Activated CD8-positive, alpha-beta T cell treated with anti-CD3 and anti-CD28 coated beads for 36 hours (primary cell): Measurements from ENCODE around the gene TTYH3. TPM values are rescaled to one million over a fixed set of nuclear protein-coding genes. Genes with fewer than 3 reads are reported as not detected.
A peak's percentile ranks its signal among the peaks of the same experiment; 100 is the strongest.

Experiments
- ATAC-seq: fragments of 200-7000 bp; cut with Tn5 transposase; one replicate; pipeline ENCODE4 v1.10.0; 2021; ENCODE audit warnings: mild to moderate bottlenecking, moderate library complexity
- CTCF ChIA-PET: fragments of 350-600 bp; sonication (Branson Sonifier 250); formaldehyde crosslinking; loops from one replicate; lab custom pipeline; 2021; ENCODE audit warnings: antibody characterized with exemption; lab: Charles Lee
- POLR2A ChIA-PET: fragments of 350-600 bp; sonication (Branson Sonifier 250); formaldehyde crosslinking; loops from one replicate; lab custom pipeline; 2021; ENCODE audit warnings: antibody characterized with exemption; lab: Charles Lee
- DNase-seq: peaks from one replicate; pipeline ENCODE4 v3.0.0-alpha.2; 2020
- H3K27ac Mint-ChIP-seq: one replicate; pipeline ENCODE4 v1.8.0; 2021; ENCODE audit warnings: mild to moderate bottlenecking, mixed read lengths
- H3K27me3 Mint-ChIP-seq: one replicate; pipeline ENCODE4 v1.8.0; 2021; ENCODE audit warnings: mixed read lengths
- H3K36me3 Mint-ChIP-seq: one replicate; pipeline ENCODE4 v1.8.0; 2021; ENCODE audit warnings: low read depth, mixed read lengths
- H3K4me1 Mint-ChIP-seq: one replicate; pipeline ENCODE4 v1.8.0; 2021; ENCODE audit warnings: low read depth, mixed read lengths
- H3K4me3 Mint-ChIP-seq: one replicate; pipeline ENCODE4 v1.8.0; 2021; ENCODE audit warnings: mild to moderate bottlenecking, moderate library complexity, mixed read lengths
- H3K9me3 Mint-ChIP-seq: one replicate; pipeline ENCODE4 v1.8.0; 2021; ENCODE audit warnings: mixed read lengths
- intact Hi-C: fragments of 100-400 bp; cut with micrococcal nuclease; formaldehyde crosslinking; loops from one replicate; pipeline ENCODE4 v1.10.0; 2022
- total RNA-seq, 2 experiments: library from RNA; stranded (reverse); gene quantifications; one replicate each; pipeline ENCODE4 v1.2.3, GENCODE V29; 2021
- TF ChIP-seq, protein P1 (sequence below): fragments of 200-600 bp; IDR thresholded peaks from one replicate; pipeline ENCODE4 v1.8.0; 2022; ENCODE audit warnings: antibody characterized with exemption, mild to moderate bottlenecking

Gene TTYH3
- total RNA-seq, 2 experiments from 2014 or later, result 30.3 to 32.3 TPM

DNA sequence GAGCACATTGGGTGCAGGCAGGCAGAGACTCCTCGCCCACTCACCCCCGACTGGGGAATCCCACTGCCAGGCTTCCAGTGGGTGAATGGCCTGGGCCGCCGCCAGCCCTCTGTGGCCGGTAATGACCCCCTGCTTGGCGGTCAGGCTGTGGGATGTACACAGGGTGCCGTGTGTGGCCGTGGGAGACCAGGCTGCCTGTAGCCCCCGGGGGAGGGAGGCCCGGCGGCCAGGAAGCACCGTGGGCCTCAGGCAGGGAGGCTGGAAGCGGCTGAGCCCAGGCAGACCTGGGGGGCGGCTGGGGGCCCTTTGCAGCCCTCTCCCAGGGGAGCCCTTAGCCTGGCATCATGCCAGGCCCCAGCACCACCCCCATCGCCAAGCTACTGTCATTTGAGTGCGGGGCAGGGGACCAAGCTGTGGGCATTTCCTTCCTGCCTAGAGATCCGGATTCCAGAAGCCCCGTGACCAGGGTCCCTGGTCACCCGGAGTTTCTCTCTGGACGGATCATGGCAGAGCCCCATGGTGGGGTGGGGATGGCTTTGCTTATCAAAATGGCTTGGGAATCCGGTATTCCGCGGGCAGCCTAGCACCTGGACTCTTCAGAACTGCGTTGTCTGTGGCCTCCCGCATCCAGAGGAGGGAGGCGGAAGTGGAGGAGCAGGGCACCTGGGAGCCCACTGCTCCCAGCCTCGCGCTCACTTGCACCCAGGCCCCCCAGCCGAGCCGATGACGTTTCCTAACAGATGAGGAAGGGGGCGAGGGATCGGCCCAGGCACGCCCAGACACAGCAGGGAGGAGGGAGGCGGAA, 1.1 kb downstream of the TTYH3 start:
- Mint-ChIP-seq H3K9me3 (no peaks in the 10 kb centered on the region), H3K27ac (peak overlapping the region; percentile 91), H3K4me1 (peaks cover 16% of the 10 kb centered on the region), H3K36me3 (no peaks in the 10 kb centered on the region), H3K27me3 (no peaks in the 10 kb centered on the region), H3K4me3 (peak overlapping the region; percentile 96)
- TF ChIP-seq, protein P1, sequence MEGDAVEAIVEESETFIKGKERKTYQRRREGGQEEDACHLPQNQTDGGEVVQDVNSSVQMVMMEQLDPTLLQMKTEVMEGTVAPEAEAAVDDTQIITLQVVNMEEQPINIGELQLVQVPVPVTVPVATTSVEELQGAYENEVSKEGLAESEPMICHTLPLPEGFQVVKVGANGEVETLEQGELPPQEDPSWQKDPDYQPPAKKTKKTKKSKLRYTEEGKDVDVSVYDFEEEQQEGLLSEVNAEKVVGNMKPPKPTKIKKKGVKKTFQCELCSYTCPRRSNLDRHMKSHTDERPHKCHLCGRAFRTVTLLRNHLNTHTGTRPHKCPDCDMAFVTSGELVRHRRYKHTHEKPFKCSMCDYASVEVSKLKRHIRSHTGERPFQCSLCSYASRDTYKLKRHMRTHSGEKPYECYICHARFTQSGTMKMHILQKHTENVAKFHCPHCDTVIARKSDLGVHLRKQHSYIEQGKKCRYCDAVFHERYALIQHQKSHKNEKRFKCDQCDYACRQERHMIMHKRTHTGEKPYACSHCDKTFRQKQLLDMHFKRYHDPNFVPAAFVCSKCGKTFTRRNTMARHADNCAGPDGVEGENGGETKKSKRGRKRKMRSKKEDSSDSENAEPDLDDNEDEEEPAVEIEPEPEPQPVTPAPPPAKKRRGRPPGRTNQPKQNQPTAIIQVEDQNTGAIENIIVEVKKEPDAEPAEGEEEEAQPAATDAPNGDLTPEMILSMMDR, result no peak
- ChIA-PET CTCF (interaction anchor here (1.6 to 1.8 kb wide), 2 partner anchors 24 to 77 kb away, joined by 5 to 6 read pairs; no protein-coding TSS in a partner anchor), POLR2A (interaction anchor here (0.6 to 1.4 kb wide), 2 partner anchors 14 to 82 kb away, joined by 3 to 5 read pairs; no protein-coding TSS in a partner anchor)
- ATAC-seq (peak; percentile 15), DNase-seq (peak; percentile 80)
- intact Hi-C loops, result loop anchor here (10.0 kb wide), 1 partner anchor 78 kb away; the partner anchor contains the start of genes BRAT1 and IQCE

DNA sequence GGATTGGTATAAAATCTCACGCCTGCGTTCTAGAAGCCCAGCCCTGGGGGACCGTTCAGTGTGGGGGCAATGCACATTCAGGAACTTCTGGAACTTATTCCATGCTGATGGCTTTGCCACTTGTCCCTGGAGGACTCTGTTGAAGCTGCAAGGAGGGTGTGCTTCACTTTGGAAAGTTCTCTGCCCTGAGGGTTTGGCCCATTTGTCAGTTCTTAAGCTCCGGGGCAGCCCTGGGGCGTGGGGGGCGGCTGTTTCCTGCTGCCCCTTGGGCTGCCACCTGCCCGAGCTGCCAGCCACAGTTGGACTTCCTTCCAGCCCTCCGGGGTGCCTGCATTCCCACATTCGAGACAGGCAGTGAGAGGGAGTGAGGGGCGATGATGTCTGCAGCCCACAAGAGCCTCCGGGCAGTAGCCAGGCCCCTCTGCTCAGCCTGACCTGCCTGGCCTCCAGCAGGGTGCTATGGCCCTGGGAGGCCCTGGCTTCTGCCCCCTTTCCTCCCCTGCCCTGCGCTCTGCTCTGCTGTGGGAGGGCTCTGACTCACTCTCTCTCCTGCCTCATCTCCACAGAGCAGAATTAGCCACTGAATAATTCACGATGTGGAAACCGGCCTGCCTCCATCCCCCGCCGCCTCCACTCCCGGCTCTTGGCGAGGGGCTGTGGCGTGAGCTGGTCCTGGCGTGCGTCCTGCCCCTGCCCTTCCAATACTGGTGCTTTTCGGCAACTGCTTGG, 1.9 kb downstream of the TTYH3 start:
- TF ChIP-seq, protein P1, result no peak
- ATAC-seq (peak; percentile 54), DNase-seq (peak; percentile 74)
- Mint-ChIP-seq H3K27ac (peak overlapping the region; percentile 89), H3K27me3 (no peaks in the 10 kb centered on the region), H3K36me3 (no peaks in the 10 kb centered on the region), H3K4me3 (peak overlapping the region; percentile 96), H3K9me3 (no peaks in the 10 kb centered on the region), H3K4me1 (peaks cover 16% of the 10 kb centered on the region)
- CTCF ChIA-PET, result interaction anchor here (0.7 to 1.6 kb wide), 2 partner anchors 76 to 124 kb away, joined by 3 to 6 read pairs; no protein-coding TSS in a partner anchor
- POLR2A ChIA-PET, result interaction anchor here (1.1 to 1.4 kb wide), 2 partner anchors 11 to 15 kb away, joined by 3 to 5 read pairs; no protein-coding TSS in a partner anchor
- intact Hi-C loops, result loop anchor here (10.0 kb wide), 1 partner anchor 79 kb away; the partner anchor contains the start of genes BRAT1 and IQCE

DNA sequence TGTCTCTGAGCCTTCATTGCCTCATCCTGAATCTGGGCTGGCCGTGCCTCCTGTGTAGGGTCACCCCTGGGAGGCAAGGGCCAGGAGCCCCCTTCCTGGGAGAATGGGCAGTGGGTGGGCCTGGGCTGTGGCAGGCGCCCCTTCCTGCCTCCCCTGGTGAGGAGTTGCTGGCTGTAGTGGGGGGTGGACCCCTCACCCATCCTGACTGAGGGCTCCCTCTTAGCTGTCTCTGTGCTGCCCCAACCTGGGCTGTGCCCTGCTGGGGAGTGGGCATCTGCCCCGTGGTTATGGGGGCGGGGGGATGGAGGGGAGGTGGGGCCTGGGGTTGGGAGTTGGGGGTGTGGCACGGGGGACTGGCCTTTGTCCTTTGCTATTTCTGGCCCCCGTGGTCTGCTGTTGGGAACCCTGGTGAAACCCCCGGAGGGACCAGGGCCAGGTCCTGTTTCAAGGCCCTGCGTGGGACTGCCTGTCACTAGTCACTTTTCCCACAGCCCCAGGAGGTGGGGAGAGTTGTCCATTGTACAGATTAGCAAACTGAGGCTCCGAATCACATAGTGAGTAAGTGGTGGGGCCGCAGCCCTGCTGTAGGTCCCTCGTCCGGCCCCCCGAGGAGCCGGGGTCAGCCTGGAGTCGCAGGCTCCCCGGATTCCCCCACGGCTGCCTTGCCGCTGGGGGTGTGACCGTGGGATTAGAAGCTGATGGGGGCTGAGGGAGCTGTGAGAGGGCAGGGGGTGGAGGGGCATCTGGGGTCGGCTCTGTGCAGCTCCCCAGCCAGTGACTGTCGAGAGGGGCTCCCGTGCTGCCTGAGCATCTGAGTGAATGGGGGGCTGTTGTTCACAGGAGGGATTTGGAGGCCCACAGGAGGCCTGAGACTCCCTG, 2.7 kb downstream of the TTYH3 start:
- H3K9me3 Mint-ChIP-seq, result no peaks in the 10 kb centered on the region
- POLR2A ChIA-PET, result interaction anchor here (1.1 to 1.9 kb wide), 3 partner anchors 10 to 24 kb away, joined by 3 to 6 read pairs (median 3); no protein-coding TSS in a partner anchor
- CTCF ChIA-PET, result interaction anchor here (0.7 to 1.9 kb wide), 3 partner anchors 11 to 123 kb away, joined by 3 to 6 read pairs (median 5); no protein-coding TSS in a partner anchor
- intact Hi-C loops, result loop anchor here (10.0 kb wide), 1 partner anchor 80 kb away; the partner anchor contains the start of genes BRAT1 and IQCE
- H3K4me1 Mint-ChIP-seq, result peaks cover 16% of the 10 kb centered on the region
- no peaks in the 10 kb centered on the region for H3K36me3 Mint-ChIP-seq
- DNase-seq (no peak), ATAC-seq (no peak)
- peak overlapping the region; percentile 96 for H3K4me3 Mint-ChIP-seq
- TF ChIP-seq, protein P1, result no peak
- no peaks in the 10 kb centered on the region for H3K27me3 Mint-ChIP-seq
- no peak overlapping the region for H3K27ac Mint-ChIP-seq

DNA sequence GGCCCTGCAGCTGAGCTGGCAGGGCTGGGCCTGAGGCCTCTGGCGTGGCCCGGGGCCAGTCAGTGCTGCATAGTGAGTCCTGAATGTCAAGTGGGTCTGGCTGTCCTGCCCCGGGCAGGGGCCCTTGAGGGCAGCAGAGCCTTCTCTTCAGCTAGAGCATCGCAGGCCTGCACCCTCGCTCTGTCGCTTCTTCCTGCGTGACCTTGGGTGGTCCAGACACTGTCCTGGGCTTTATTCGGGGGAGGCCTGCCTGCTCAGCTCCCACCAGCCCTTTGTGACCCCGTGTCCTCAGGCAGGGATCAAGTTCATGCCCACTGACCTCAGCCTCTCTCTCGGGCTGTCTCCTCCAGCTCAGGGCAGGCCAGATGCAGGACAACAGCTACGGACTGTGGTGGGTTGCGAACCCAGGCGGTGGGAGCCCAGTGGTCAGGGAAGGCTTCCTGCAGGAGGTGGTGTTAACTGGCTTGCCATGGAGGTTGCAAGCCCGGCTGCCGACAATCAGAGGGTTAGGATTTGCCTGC, 3.4 kb downstream of the TTYH3 start:
- ChIA-PET CTCF (interaction anchor here (1.0 to 1.9 kb wide), 2 partner anchors 10 to 36 kb away, joined by 3 to 5 read pairs; no protein-coding TSS in a partner anchor), POLR2A (interaction anchor here (0.6 to 1.9 kb wide), 3 partner anchors 10 to 87 kb away, joined by 3 to 6 read pairs (median 3); no protein-coding TSS in a partner anchor)
- Mint-ChIP-seq H3K9me3 (no peaks in the 10 kb centered on the region), H3K27ac (no peak overlapping the region), H3K27me3 (no peaks in the 10 kb centered on the region), H3K4me3 (no peak overlapping the region), H3K36me3 (no peaks in the 10 kb centered on the region), H3K4me1 (peaks cover 16% of the 10 kb centered on the region)
- no peak for DNase-seq
- ATAC-seq, result no peak
- TF ChIP-seq, protein P1, result no peak
- intact Hi-C loops, result loop anchor here (10.0 kb wide), 1 partner anchor 80 kb away; the partner anchor contains the start of genes BRAT1 and IQCE
